Muscle layer of colon (tissue), 2 donors: Measurements from ENCODE around the gene ZNF3.
"Not testable (repeated sequence)": the region's sequence is repeated elsewhere in the genome, so short reads cannot be mapped to it uniquely, and the experiment has no call there.

Experiments used
- H3K27ac ChIP-seq: one replicate; pipeline ENCODE4 v1.7.0; 2013; ENCODE audit warnings: low read depth, mild to moderate bottlenecking, low read length, moderate library complexity
- H3K27me3 ChIP-seq, 2 donors: one replicate each; pipeline ENCODE4 v1.7.0; 2013; ENCODE audit warnings: low read length in 2 of 2, mild to moderate bottlenecking in 2 of 2; ENCODE audit not compliant: insufficient read depth in 2 of 2, control insufficient read depth in 1 of 2
- H3K36me3 ChIP-seq: one replicate; pipeline ENCODE4 v1.7.0; 2013; ENCODE audit warnings: mild to moderate bottlenecking, low read length; ENCODE audit not compliant: insufficient read depth
- H3K4me1 ChIP-seq: one replicate; pipeline ENCODE4 v1.7.0; 2013; ENCODE audit warnings: mild to moderate bottlenecking, low read length; ENCODE audit not compliant: insufficient read depth
- H3K4me3 ChIP-seq, 2 donors: one replicate each; pipeline ENCODE4 v1.7.0; 2013; ENCODE audit warnings: low read length in 2 of 2, low read depth in 1 of 2, mild to moderate bottlenecking in 1 of 2, moderate library complexity in 1 of 2
- H3K9ac ChIP-seq: one replicate; pipeline ENCODE4 v1.7.0; 2013; ENCODE audit warnings: low read length
- H3K9me3 ChIP-seq: one replicate; pipeline ENCODE4 v1.7.0; 2013; ENCODE audit warnings: mild to moderate bottlenecking, low read length
- donor health status: abdominal sarcoma.
- donor health status: Adenocarcinoma of cecum.

Gene ZNF3

DNA sequence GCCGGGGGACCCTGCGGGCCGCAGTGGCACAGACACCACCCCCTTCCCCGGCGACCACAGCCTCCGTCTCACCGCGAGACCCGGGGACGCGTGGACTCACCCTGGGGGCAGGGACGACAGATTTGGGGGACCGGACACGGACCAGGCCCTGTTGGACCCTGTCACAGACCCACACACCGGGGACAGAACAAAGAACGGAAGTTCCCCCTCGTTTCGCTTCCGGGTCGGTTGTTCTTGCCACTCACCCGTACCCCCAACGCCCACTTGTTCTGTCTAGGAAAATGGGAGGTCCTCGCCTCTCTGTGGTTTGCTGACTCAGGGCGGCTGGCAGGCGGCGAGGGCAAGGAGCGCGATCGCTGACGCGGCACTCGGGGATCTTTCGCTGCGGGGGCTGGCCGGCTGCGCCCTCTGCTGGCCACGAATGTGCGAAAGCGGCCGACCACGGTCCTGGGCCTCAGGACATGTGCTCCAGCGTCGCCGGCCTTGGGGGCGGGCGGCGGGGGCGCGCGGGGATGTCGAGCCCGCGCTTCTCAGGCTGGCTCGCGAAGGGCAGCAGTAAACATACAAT lies at the start of gene ZNF3:
ZNF3 (minus strand) TSS at position 189 of the 568 bp plus-strand sequence. CDS start 4,366 bp downstream, outside the sequence.
- peak within 1 kb of the TSS; percentile 81 to 95 for H3K4me3 ChIP-seq
- H3K27ac ChIP-seq: peak within 1 kb of the TSS; percentile 84
- peaks cover 17% of the 10 kb centered on the region for H3K36me3 ChIP-seq
- peaks cover 23% of the 10 kb centered on the region for H3K4me1 ChIP-seq
- H3K9ac ChIP-seq: peak within 1 kb of the TSS; percentile 89
- H3K9me3 ChIP-seq: no peaks in the 10 kb centered on the region
- no peaks in the 10 kb centered on the region for H3K27me3 ChIP-seq

DNA sequence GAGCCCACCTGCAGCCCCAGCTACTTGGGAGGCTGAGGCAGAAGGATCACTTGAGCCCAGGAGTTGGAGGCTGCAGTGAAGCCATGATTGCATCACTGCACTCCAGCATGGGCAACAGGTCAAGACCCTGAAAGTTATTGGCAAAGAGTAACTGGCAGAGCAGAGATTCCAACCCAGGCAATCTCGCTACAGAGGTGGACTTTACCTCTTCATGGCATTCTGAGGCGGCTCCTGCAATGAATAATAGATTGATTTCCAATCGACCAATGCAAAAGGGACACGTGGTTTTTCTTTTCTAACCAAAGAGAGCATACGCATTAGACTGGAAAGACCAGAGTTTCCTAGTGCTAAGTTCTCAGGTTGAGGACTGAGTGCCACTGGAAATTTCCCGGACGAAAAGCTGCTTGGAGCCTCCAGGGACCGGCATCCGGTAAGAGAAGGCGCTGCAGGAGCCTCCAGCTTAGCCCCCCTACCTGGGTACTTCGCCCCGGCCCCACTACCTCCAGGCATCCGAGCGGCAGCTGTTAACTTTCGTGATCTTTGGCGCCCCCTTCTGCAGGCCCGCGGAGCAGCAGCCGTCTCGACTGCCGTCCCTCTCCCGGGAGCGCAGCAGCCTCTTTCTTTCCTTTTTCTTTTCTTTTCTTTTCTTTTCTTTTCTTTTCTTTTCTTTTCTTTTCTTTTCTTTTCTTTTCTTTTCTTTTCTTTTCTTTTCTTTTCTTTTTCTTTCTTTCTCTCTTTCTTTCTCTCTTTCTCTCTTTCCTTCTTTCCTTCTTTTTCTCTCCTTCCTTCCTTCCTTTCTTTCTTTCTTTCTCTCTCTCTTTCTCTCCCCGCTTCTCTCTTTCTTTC lies 49.3 kb upstream of the ZNF3 start:
- H3K9me3 ChIP-seq: no peaks in the 10 kb centered on the region
- H3K9ac ChIP-seq: no peak overlapping the region
- no peaks in the 10 kb centered on the region for H3K27me3 ChIP-seq
- no peaks in the 10 kb centered on the region for H3K36me3 ChIP-seq
- peaks cover 19% of the 10 kb centered on the region for H3K4me1 ChIP-seq
- H3K27ac ChIP-seq: no peak overlapping the region
- no peak overlapping the region for H3K4me3 ChIP-seq

DNA sequence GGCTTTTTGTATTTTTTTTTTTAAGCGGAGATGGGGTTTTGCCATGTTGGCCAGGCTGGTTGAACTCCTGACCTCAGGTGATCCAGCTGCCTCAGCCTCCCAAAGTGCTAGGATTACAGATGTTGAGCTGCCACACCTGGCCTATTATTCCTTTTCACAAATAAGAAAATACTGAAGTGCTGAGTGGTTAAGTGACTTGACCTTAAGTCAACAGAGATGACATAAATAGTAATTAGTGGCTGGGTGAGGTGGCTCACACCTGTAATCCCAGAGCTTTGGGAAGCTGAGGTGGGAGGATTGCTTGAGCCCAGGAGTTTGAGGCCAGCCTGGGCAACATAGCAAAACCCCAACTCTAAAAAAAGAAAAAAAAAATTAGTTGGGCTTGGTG lies 48.7 kb upstream of the ZNF3 start:
- H3K9ac ChIP-seq, H3K36me3 ChIP-seq, H3K27ac ChIP-seq, H3K27me3 ChIP-seq, H3K4me3 ChIP-seq, H3K9me3 ChIP-seq: not testable (repeated sequence)
- peaks cover 19% of the 10 kb centered on the region for H3K4me1 ChIP-seq

DNA sequence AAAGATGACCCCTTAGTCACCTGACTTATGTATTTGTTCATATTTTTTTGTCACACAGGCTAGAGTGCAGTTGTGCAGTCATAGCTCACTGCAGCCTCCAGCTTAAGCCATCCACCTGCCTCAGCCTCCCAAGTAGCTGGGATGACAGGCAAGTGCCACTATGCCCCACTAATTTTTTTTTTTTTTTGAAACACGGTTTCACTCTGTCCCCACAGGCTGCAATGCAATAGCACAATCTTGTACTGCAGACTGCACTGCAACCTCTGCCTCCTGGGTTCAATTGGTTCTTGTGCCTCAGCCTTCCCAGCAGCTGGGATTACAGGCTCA lies 47.1 kb upstream of the ZNF3 start:
- H3K9me3 ChIP-seq: no peaks in the 10 kb centered on the region
- H3K4me3 ChIP-seq: peak overlapping the region in 1 of 2 donors; percentile 92
- H3K27ac ChIP-seq: peak overlapping the region; percentile 7
- peaks cover 19% of the 10 kb centered on the region for H3K4me1 ChIP-seq
- no peak overlapping the region for H3K9ac ChIP-seq
- no peaks in the 10 kb centered on the region for H3K27me3 ChIP-seq
- H3K36me3 ChIP-seq: peaks cover 10% of the 10 kb centered on the region

DNA sequence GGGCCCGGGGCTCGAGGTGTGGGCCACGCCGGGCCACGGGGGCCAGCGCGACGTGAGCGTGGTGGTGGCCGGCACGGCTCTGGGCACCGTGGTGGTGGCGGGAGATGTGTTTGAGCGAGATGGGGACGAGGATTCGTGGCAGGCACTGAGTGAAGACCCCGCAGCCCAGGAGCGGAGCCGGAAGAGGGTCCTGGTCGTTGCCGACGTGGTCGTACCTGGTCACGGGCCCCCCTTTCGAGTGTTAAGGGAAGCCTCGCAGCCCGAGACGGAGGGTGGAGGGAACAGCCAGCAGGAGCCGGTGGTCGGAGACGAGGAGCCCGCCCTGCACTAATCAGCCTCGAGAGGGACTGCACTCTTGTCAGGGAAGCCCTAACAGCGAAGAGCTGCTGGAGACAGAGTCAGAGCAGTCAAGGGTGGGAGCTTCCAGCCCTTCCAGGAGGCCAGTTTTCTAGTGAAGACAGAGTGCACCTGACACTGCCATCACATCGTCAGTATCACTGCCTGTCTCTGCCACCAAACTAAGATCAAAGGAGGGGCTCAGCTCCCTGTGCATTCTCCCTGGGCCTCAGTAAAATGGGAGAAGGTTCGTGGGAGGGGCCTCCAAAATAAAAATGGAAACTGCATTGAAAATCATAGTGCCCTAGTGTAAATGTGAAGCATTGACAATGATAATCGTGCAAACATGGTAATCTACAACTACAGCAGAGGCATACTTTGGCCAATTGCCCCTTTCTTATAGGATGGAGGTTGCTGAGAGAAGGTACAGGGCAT lies 46.5 kb upstream of the ZNF3 start:
- peaks cover 11% of the 10 kb centered on the region for H3K36me3 ChIP-seq
- peak overlapping the region; percentile 93 for H3K9ac ChIP-seq
- H3K4me3 ChIP-seq: peak overlapping the region; percentile 92 to 94
- H3K27me3 ChIP-seq: no peaks in the 10 kb centered on the region
- peak overlapping the region; percentile 98 for H3K27ac ChIP-seq
- H3K4me1 ChIP-seq: peaks cover 19% of the 10 kb centered on the region
- H3K9me3 ChIP-seq: no peaks in the 10 kb centered on the region

DNA sequence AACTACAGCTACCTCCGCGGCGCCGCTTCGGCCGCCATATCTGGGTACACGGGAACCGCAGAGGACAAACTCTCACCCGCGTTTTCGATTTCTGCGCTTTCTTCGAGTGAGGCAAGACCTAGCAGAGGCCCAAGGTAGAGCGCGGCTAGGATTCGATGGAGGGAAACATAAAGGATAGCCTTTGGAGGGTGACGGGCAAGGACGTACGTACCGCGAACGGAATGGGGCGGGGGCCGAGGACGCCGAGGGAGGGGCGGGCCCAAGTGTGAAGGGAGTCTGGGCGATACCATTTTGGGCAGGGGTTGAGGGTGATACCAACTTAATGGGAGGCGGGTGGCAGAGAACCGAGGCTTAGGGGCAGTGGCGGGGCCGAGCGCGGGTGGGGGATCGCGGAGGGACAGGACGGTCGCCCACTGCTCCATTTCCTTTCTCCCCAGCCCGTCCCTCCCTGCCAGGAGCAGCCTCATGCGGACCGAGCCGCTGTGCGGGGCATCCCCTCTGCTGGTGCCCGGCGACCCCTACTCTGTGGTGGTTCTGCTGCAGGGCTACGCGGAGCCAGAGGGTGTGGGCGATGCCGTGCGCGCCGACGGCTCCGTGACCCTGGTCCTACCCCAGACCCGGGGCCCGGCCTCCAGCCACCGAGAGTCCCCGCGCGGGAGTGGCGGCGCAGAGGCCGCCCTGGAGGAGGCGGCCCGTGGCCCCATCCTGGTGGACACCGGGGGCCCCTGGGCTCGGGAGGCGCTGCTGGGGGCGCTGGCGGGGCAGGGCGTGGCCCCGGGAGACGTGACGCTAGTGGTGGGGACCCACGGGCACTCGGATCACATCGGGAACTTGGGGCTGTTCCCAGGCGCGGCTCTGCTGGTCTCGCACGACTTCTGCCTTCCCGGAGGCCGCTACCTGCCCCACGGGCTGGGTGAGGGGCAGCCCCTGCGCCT lies 45.7 kb upstream of the ZNF3 start, which contains the start of gene MBLAC1:
MBLAC1 (plus strand) TSS at position 37 of the 935 bp plus-strand sequence; CDS start at position 466, 429 bp downstream.
- H3K9me3 ChIP-seq: no peaks in the 10 kb centered on the region
- H3K36me3 ChIP-seq: peaks cover 19% of the 10 kb centered on the region
- peak within 1 kb of the TSS; percentile 93 for H3K9ac ChIP-seq
- H3K27ac ChIP-seq: peak within 1 kb of the TSS; percentile 98
- H3K27me3 ChIP-seq: no peaks in the 10 kb centered on the region
- peaks cover 14% of the 10 kb centered on the region for H3K4me1 ChIP-seq
- peak within 1 kb of the TSS; percentile 92 to 94 for H3K4me3 ChIP-seq

DNA sequence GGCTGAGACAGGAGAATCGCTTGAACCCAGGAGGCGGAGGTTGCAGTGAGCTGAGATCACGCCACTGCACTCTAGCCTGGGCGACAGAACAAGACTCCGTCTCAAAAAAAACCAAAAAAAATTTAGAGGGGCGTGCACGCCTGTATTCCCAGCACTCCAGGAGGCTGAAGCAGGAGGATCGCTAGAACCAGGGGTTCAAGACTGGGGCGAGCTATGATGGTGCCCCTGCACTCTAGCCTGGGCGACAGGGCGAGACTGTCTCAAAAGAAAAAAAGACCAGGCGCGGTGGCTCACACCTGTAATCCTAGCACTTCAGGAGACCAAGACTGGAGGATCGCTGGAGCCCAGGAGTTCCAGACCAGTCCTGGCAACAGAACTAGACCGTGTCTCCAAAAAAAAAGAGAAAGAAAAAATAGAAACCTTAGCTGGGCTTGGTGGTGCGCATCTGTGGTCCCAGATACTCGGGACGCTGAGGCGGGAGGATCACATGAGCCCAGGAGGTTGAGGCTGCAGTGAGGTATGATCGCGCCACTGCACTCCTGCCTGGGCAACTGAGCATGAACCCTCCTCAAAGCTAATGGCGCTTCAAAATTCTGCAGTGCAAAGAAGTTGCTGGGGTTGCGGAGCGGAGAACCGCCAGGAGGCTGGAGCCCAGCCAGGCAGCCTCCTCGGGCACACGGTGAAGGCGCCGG lies 44.9 kb upstream of the ZNF3 start:
- peaks cover 14% of the 10 kb centered on the region for H3K4me1 ChIP-seq
- H3K27me3 ChIP-seq: no peaks in the 10 kb centered on the region
- peaks cover 22% of the 10 kb centered on the region for H3K36me3 ChIP-seq
- peak overlapping the region; percentile 92 to 94 for H3K4me3 ChIP-seq
- H3K27ac ChIP-seq: peak overlapping the region; percentile 98
- H3K9ac ChIP-seq: peak overlapping the region; percentile 93
- H3K9me3 ChIP-seq: no peaks in the 10 kb centered on the region

DNA sequence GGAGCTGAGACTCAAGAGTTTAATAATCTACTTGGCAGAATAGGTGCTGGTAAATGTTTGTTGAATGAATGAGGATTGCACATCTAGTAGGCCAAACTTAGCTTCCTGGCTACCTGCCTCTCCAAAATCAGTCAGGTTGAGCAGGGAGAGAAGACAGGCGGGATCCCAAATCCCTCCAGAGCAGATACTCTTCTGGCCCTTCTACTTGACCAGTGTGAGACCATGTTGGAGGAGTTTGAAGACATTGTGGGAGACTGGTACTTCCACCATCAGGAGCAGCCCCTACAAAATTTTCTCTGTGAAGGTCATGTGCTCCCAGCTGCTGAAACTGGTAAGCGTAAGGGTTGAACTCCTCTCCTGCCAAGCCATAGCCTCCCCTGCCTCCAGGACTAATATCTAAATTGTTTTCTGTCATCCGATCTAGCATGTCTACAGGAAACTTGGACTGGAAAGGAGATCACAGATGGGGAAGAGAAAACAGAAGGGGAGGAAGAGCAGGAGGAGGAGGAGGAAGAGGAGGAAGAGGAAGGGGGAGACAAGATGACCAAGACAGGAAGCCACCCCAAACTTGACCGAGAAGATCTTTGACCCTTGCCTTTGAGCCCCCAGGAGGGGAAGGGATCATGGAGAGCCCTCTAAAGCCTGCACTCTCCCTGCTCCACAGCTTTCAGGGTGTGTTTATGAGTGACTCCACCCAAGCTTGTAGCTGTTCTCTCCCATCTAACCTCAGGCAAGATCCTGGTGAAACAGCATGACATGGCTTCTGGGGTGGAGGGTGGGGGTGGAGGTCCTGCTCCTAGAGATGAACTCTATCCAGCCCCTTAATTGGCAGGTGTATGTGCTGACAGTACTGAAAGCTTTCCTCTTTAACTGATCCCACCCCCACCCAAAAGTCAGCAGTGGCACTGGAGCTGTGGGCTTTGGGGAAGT lies 43.0 kb upstream of the ZNF3 start:
- no peak overlapping the region for H3K9ac ChIP-seq
- H3K4me1 ChIP-seq: peaks cover 16% of the 10 kb centered on the region
- H3K27me3 ChIP-seq: no peaks in the 10 kb centered on the region
- peaks cover 22% of the 10 kb centered on the region for H3K36me3 ChIP-seq
- H3K9me3 ChIP-seq: no peaks in the 10 kb centered on the region
- H3K27ac ChIP-seq: no peak overlapping the region
- H3K4me3 ChIP-seq: no peak overlapping the region

DNA sequence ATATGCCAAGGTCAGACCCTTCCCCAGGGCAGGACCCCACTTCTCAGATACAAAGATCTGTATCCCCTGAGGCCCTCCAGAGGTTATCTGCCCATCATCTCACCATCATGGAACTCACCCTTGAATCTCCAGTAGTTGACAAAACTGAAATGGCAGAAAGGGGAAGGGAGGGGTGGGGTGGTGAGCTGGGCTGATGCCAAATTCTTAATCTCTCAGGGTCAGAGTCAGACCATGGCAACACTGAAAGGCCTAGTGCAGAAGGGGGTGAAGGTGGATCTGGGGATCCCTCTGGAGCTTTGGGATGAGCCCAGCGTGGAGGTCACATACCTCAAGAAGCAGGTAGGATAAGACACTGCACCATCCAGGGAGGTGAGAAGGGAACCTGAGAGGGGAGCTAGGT lies 41.0 kb upstream of the ZNF3 start:
- Histone ChIP-seq H3K4me1 (peaks cover 16% of the 10 kb centered on the region), H3K27ac (no peak overlapping the region)

DNA sequence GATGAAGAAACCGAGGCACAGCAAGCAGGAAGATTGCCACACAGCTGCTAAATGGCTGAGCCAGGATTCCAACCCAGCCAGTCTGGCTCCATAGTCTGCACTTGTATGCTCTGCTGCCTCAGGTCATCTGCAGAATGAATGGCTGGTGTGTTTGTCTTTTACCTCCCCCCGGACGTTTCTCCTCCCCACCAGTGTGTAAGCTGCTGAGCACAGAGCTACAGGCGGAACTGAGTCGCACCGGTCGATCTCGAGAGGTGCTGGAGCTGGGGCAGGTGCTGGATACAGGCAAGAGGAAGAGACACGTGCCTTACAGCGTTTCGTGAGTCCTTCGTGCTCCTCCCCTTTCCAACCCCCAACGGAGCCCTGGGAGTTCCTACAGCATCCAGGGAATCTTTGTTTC lies 40.5 kb upstream of the ZNF3 start:
- peaks cover 22% of the 10 kb centered on the region for H3K36me3 ChIP-seq
- H3K27ac ChIP-seq: no peak overlapping the region
- no peak overlapping the region for H3K9ac ChIP-seq
- no peak overlapping the region for H3K4me3 ChIP-seq
- H3K4me1 ChIP-seq: peaks cover 16% of the 10 kb centered on the region
- no peaks in the 10 kb centered on the region for H3K9me3 ChIP-seq
- no peaks in the 10 kb centered on the region for H3K27me3 ChIP-seq

More for the DNA sequence above, 41.0 kb upstream of the ZNF3 start:
- no peak overlapping the region for H3K4me3 ChIP-seq
- H3K9me3 ChIP-seq: no peaks in the 10 kb centered on the region
- H3K36me3 ChIP-seq: peaks cover 22% of the 10 kb centered on the region
- no peaks in the 10 kb centered on the region for H3K27me3 ChIP-seq
- H3K9ac ChIP-seq: no peak overlapping the region
